Cardiac fibroblast (primary cell): Measurements from ENCODE around the gene SLIT2.

Experiments
- DNase-seq, 2 donors: peaks; one replicate each; pipeline versions ENCODE4 v3.0.0 to v3.0.0-alpha.2; 2010; ENCODE audit warnings: low read depth in 2 of 2
- H3K4me3 ChIP-seq, 2 donors: replicated peaks in 1 of 2; 1 replicate in 1 of 2; 2 replicates in 1 of 2; pipeline ENCODE4 v1.5.1; 2011; ENCODE audit warnings: low read depth in 2 of 2, low read length in 2 of 2, mild to moderate bottlenecking in 2 of 2, moderate library complexity in 1 of 2
- CTCF ChIP-seq: IDR thresholded peaks from one replicate; pipeline ENCODE4 v1.5.1; 2011; ENCODE audit warnings: low read depth, mild to moderate bottlenecking, low read length, inconsistent platforms

Gene SLIT2

GRCh38 chr4:20251796-20252655, at the start of gene SLIT2:
Gene SLIT2, plus strand, starts transcription at chr4:20251905. Its CDS starts 1,911 bp downstream, at chr4:20253816.
- DNase-seq = peak; percentile 87 to 91
- H3K4me3 ChIP-seq = peak within 1 kb of the TSS; percentile 59 to 72
- TF ChIP-seq CTCF = no peak

GRCh38 chr4:20203508-20203907, 48.2 kb upstream of the SLIT2 start:
- H3K4me3 ChIP-seq = no peak overlapping the region
- TF ChIP-seq CTCF = no peak
- peak; percentile 57 to 74 for DNase-seq

- no peak for TF ChIP-seq CTCF
- no peak for DNase-seq
- H3K4me3 ChIP-seq = no peak overlapping the region
Measured at GRCh38 chr4:20217521-20217920, 34.2 kb upstream of the SLIT2 start.

- no peak for DNase-seq
- H3K4me3 ChIP-seq = no peak overlapping the region
- TF ChIP-seq CTCF = no peak
Measured at GRCh38 chr4:20217951-20218350, 33.8 kb upstream of the SLIT2 start.

- peak in 1 of 2 donors; percentile 14 for DNase-seq
Measured at GRCh38 chr4:20219521-20219920, 32.2 kb upstream of the SLIT2 start.

GRCh38 chr4:20237894-20238537, 13.7 kb upstream of the SLIT2 start:
- DNase-seq = no peak
- H3K4me3 ChIP-seq = no peak overlapping the region
- TF ChIP-seq CTCF = no peak

More at GRCh38 chr4:20219521-20219920, 32.2 kb upstream of the SLIT2 start:
- H3K4me3 ChIP-seq = no peak overlapping the region
- TF ChIP-seq CTCF = no peak
